ENCODE measurements around the gene ANKRD50.

GRCh38 chr4:124647599-124647998, 64.9 kb downstream of the ANKRD50 start:
- no peak for TF ChIP-seq CTCF (IDR thresholded peaks at IDR 0.05)
- TF ChIP-seq POLR2A (IDR thresholded peaks at IDR 0.05), result no peak

Measured in right lobe of liver (tissue), 4 donors.